OCI-LY3 (cell line): ENCODE data around the gene CLEC16A.

Experiments used
- EZH2phosphoT487 ChIP-seq: fragments of 200-600 bp; shearing (Covaris generic); IDR thresholded peaks from 2 replicates; pipeline ENCODE4 v1.6.1; 2018; ENCODE audit warnings: antibody characterized with exemption, mixed run types, low read depth
- TF ChIP-seq, protein P1 (sequence below): fragments of 200-600, 300-600 bp; sonication (generic); IDR thresholded peaks from 2 replicates; pipeline ENCODE4 v1.5.1; 2014; ENCODE audit warnings: antibody characterized with exemption, low read length, low read depth

DNA sequence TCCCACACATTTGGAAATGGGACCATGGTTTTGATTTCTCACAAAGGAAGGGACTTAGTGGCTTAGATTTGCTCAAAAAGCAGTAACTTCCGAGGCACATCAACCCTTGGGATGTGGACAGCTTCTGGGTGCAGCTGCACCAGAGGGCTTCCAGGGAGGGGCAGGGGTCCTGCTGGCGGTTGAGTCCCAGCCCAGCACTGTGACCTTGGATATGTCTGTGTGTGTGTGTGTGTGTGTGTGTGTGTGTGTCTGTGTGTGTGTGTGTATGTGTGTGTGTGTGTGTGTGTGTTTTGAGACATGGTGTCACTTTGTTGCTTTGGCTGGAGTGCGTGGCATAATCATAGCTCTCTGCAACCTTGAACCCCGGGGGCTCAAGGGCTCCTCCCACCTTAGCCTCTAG is 130.8 kb downstream of the CLEC16A start:
- TF ChIP-seq, protein P1, sequence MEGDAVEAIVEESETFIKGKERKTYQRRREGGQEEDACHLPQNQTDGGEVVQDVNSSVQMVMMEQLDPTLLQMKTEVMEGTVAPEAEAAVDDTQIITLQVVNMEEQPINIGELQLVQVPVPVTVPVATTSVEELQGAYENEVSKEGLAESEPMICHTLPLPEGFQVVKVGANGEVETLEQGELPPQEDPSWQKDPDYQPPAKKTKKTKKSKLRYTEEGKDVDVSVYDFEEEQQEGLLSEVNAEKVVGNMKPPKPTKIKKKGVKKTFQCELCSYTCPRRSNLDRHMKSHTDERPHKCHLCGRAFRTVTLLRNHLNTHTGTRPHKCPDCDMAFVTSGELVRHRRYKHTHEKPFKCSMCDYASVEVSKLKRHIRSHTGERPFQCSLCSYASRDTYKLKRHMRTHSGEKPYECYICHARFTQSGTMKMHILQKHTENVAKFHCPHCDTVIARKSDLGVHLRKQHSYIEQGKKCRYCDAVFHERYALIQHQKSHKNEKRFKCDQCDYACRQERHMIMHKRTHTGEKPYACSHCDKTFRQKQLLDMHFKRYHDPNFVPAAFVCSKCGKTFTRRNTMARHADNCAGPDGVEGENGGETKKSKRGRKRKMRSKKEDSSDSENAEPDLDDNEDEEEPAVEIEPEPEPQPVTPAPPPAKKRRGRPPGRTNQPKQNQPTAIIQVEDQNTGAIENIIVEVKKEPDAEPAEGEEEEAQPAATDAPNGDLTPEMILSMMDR: no peak
- TF ChIP-seq EZH2phosphoT487: no peak
